Ishikawa (cell line): ENCODE data around the gene CBLB.

ENCODE experiments used
- CEBPB ChIP-seq: IDR thresholded peaks from 2 replicates; pipeline ENCODE4 v1.6.1; 2012
- EP300 ChIP-seq: IDR thresholded peaks from 2 replicates; pipeline ENCODE4 v1.6.1; 2012; ENCODE audit warnings: borderline replicate concordance
- RAD21 ChIP-seq: IDR thresholded peaks from 2 replicates; pipeline ENCODE4 v1.6.1; 2012; ENCODE audit warnings: low read depth
- REST ChIP-seq: IDR thresholded peaks from 2 replicates; pipeline ENCODE4 v1.6.1; 2012; ENCODE audit warnings: low read depth, mild to moderate bottlenecking
- TAF1 ChIP-seq: IDR thresholded peaks from 2 replicates; pipeline ENCODE4 v1.6.1; 2012; ENCODE audit warnings: low read depth, mild to moderate bottlenecking
- TCF12 ChIP-seq: IDR thresholded peaks from 2 replicates; pipeline ENCODE4 v1.6.1; 2012; ENCODE audit warnings: low read depth

DNA sequence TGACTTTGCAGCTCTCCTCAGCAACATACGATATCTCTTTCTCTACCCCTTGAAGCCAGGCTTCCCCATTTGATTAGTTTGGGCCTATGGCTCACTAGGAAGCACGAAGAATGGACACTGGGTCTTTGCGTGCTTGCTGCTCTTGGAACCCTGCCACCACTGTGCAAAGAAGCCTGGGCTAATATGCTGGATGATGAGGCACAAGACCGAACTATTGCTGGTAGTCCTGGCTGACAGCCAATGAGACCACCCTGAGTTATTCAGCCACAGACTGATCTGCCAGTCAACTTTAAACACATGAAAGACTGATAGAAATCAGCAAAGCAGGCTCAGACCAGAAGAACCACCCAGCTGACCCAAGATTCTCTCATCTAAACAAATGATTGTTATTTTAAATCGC, 250.3 kb downstream of the CBLB start:
- no peak for TF ChIP-seq EP300
- no peak for TF ChIP-seq TAF1
- no peak for TF ChIP-seq RAD21
- no peak for TF ChIP-seq CEBPB
- no peak for TF ChIP-seq TCF12
- no peak for TF ChIP-seq REST
